Pancreas (tissue), 10 donors: Measurements from ENCODE around the gene LRMDA. TPM values are rescaled to one million over a fixed set of nuclear protein-coding genes. Genes with fewer than 3 reads are reported as not detected.

Source experiments
- ATAC-seq, 4 donors: fragments of 200-7000 bp; cut with Tn5 transposase; one replicate each; pipeline versions ENCODE4 v1.8.0 to v1.9.1; 2020; ENCODE audit warnings: mild to moderate bottlenecking in 4 of 4, moderate library complexity in 4 of 4
- DNase-seq, 6 donors: peaks; one replicate each; pipeline ENCODE4 v3.0.0-alpha.2; 2020
- FAIRE-seq: peaks from 2 replicates; lab custom pipeline; 2012; peaks lifted over from hg19 to GRCh38; lab: Jason Lieb, UNC
- H3K27ac ChIP-seq, 4 donors: fragments of 200-600 bp; sonication (generic); 1 replicate in 3 of 4; 2 replicates in 1 of 4; pipeline versions ENCODE4 v1.5.0 to v1.8.0; 2020
- H3K27me3 ChIP-seq, 4 donors: fragments of 200-600 bp; one replicate each; pipeline ENCODE4 v1.8.0; 2021
- H3K36me3 ChIP-seq, 3 donors: fragments of 200-600 bp; sonication (generic) in 1 of 3; one replicate each; pipeline versions ENCODE4 v1.5.0 to v1.8.0; 2020 to 2021
- H3K4me1 ChIP-seq, 3 donors: fragments of 200-600 bp; one replicate each; pipeline ENCODE4 v1.8.0; 2021
- H3K4me3 ChIP-seq, 4 donors: fragments of 200-600 bp; sonication (generic) in 2 of 4; one replicate each; pipeline versions ENCODE4 v1.5.0 to v1.8.0; 2020 to 2021
- H3K9me3 ChIP-seq, 4 donors: fragments of 200-600 bp; one replicate each; pipeline ENCODE4 v1.8.0; 2021
- CTCF ChIP-seq, 4 donors: fragments of 200-600 bp; sonication (generic) in 3 of 4; IDR thresholded peaks; one replicate each; pipeline versions ENCODE4 v1.5.0 to v1.8.0; 2021; ENCODE audit warnings: antibody characterized with exemption in 4 of 4
- WGBS, 2 donors: extraction: QIAGEN DNeasy Blood & Tissue Kit; methylation state at CpG; one replicate each; pipeline ENCODE4 v1.1.7; 2013; 5-methylcytosine and 5-hydroxymethylcytosine counted together
- intact Hi-C, 3 donors: fragments of 100-400 bp; cut with DNase I; formaldehyde crosslinking; loops; one replicate each; pipeline versions ENCODE4 v1.11.1 to v1.14.2; 2022
- polyA plus RNA-seq, 2 donors: library from polyadenylated mRNA; stranded (reverse); fragments of 200-250 nt; gene quantifications; one replicate each; pipeline ENCODE4 v1.2.3, GENCODE V29; 2013
- total RNA-seq, 6 donors: library from RNA; stranded (reverse); fragmentation: NEBNext Ultra II Directional in 4 of 6; extraction: Animal tissue kit (Norgen Biotek cat#: 25700) in 4 of 6; gene quantifications; one replicate each; pipeline versions ENCODE4 v1.2.1 to v1.2.4, GENCODE V29; 2021 to 2023
- donor health status: healthy with polysubstance abuse.
- donor health status: DM: no; HTN: no; CAD: no; lungs with moderate emphysema.
- donor health status: DM: no; HTN: no; CAD: no.
- donor health status: control.
- donor health status: control.
- donor health status: Bipolar disorder and iron deficiency.
- donor health status: DM: yes; HTN: yes; CAD: no.
- donor health status: DM: no; HTN: no; CAD: no.
- donor health status: DM: no; HTN: no; CAD: no.
- donor health status: DM: yes; HTN: yes; CAD: no.

Gene LRMDA
- total and polyA plus RNA-seq, 8 donors: 4.6 to 21.2 (median 13.4) TPM

- no peaks in the 10 kb centered on the region for H3K27me3 ChIP-seq
- ATAC-seq: no peak
- 85% methylated on average over 6 of the region's 6 CpGs for WGBS, 2 donors
- H3K4me1 ChIP-seq: no peaks in the 10 kb centered on the region
- no peaks in the 10 kb centered on the region for H3K36me3 ChIP-seq
- no peak for TF ChIP-seq CTCF (IDR thresholded peaks at IDR 0.05)
- H3K27ac ChIP-seq: no peak overlapping the region
- H3K4me3 ChIP-seq: no peak overlapping the region
- intact Hi-C loops: no loop called here
- no peaks in the 10 kb centered on the region for H3K9me3 ChIP-seq
- FAIRE-seq: no peak
- DNase-seq: no peak
Measured at GRCh38 chr10:75980419-75981002, 549.1 kb downstream of the LRMDA start.

GRCh38 chr10:75982611-75983369, 551.4 kb downstream of the LRMDA start:
- Histone ChIP-seq H3K4me3 (no peak overlapping the region), H3K27me3 (no peaks in the 10 kb centered on the region), H3K36me3 (no peaks in the 10 kb centered on the region), H3K4me1 (no peaks in the 10 kb centered on the region), H3K9me3 (no peaks in the 10 kb centered on the region), H3K27ac (no peak overlapping the region)
- 78% methylated on average over 5 of the region's 5 CpGs for WGBS, 2 donors
- no peak for TF ChIP-seq CTCF (IDR thresholded peaks at IDR 0.05)
- DNase-seq: peak in 3 of 6 donors; percentile 31 to 48 (median 38)
- peak in 3 of 4 donors; percentile 51 to 76 (median 66) for ATAC-seq
- intact Hi-C loops: no loop called here
- no peak for FAIRE-seq

GRCh38 chr10:75984067-75984466, 552.6 kb downstream of the LRMDA start:
- no peak overlapping the region for H3K27ac ChIP-seq
- no peak for DNase-seq
- no peaks in the 10 kb centered on the region for H3K27me3 ChIP-seq
- H3K4me1 ChIP-seq: no peaks in the 10 kb centered on the region
- WGBS, 2 donors: 84 to 87% methylated on average over 7 of the region's 7 CpGs
- no peak overlapping the region for H3K4me3 ChIP-seq
- intact Hi-C loops: no loop called here
- no peak for TF ChIP-seq CTCF (IDR thresholded peaks at IDR 0.05)
- no peak for FAIRE-seq
- no peak for ATAC-seq
- H3K36me3 ChIP-seq: no peaks in the 10 kb centered on the region
- no peaks in the 10 kb centered on the region for H3K9me3 ChIP-seq

GRCh38 chr10:75987616-75988015, 556.2 kb downstream of the LRMDA start:
- intact Hi-C loops: no loop called here
- no peak for TF ChIP-seq CTCF (IDR thresholded peaks at IDR 0.05)
- Histone ChIP-seq H3K4me3 (no peak overlapping the region), H3K27ac (no peak overlapping the region), H3K4me1 (no peaks in the 10 kb centered on the region), H3K9me3 (no peaks in the 10 kb centered on the region), H3K36me3 (no peaks in the 10 kb centered on the region), H3K27me3 (no peaks in the 10 kb centered on the region)
- DNase-seq: no peak
- ATAC-seq: no peak
- WGBS, 2 donors: 97 to 100% methylated on average over 1 of the region's 1 CpG
- no peak for FAIRE-seq
